ENCODE results near the gene ZNF761. TPM values are rescaled to one million over a fixed set of nuclear protein-coding genes. Genes with fewer than 3 reads are reported as not detected.
"Not testable (repeated sequence)": the region's sequence is repeated elsewhere in the genome, so short reads cannot be mapped to it uniquely, and the experiment has no call there.

The ZNF761 gene
- total RNA-seq, 1 donor from 2014 or later: 9.8 TPM

DNA sequence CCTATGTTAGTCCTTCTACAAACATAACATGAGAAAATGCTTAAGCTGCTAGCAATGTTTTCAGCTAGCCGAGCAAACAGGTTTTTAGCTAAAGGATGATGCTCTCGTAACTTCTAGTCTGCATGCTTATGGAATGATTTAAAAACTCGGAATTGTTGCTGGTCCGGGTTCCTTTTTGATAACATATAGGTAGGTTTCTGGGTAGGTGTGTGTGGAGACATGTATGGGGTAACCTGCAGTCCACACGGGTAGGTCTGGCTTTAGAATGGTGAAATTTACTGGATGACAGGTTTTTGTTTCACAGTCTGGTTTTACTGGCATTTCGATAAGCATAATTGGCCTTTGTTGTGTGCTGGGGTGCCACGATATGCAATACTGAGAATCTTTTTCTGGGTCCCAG lies 40.1 kb downstream of the ZNF761 start:
- H3K9me3 Mint-ChIP-seq (ENCODE audit: unreplicated experiment): peaks cover 2% of the 10 kb centered on the region
- H3K27ac Mint-ChIP-seq (ENCODE audit: unreplicated experiment): no peak overlapping the region

DNA sequence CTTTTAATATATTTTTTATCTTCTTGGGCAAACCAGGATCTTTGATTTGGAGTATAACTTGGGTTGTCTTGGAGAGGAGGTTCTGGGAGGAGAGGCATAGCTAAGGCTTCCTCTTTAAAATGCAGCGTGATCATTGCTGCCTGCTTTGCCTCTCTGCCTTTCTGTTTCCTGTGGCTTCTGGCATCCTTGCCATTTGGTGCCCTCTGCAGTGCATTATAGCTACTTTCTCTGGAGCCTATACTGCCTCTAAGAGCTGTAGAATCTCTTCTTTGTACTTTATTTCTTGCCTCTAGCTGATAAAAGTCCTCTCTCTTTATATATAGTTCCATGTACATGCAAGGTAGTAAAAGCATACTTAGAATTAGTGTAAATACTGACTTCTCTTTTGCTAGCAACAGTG lies 43.0 kb downstream of the ZNF761 start:
- not testable (repeated sequence) for H3K4me1 Mint-ChIP-seq (ENCODE audit: low read depth, unreplicated experiment); DNase-seq; H3K27me3 Mint-ChIP-seq (ENCODE audit: unreplicated experiment); H3K27ac Mint-ChIP-seq (ENCODE audit: unreplicated experiment); H3K4me3 Mint-ChIP-seq (ENCODE audit: unreplicated experiment)
- H3K9me3 Mint-ChIP-seq (ENCODE audit: unreplicated experiment): peaks cover 13% of the 10 kb centered on the region
- H3K36me3 Mint-ChIP-seq (ENCODE audit: unreplicated experiment): peaks cover 28% of the 10 kb centered on the region

More for the DNA sequence above, 40.1 kb downstream of the ZNF761 start:
- H3K36me3 Mint-ChIP-seq (ENCODE audit: unreplicated experiment): peaks cover 6% of the 10 kb centered on the region
- peaks cover 4% of the 10 kb centered on the region for H3K4me1 Mint-ChIP-seq (ENCODE audit: low read depth, unreplicated experiment)
- H3K27me3 Mint-ChIP-seq (ENCODE audit: unreplicated experiment): no peaks in the 10 kb centered on the region
- TF ChIP-seq, protein P1, sequence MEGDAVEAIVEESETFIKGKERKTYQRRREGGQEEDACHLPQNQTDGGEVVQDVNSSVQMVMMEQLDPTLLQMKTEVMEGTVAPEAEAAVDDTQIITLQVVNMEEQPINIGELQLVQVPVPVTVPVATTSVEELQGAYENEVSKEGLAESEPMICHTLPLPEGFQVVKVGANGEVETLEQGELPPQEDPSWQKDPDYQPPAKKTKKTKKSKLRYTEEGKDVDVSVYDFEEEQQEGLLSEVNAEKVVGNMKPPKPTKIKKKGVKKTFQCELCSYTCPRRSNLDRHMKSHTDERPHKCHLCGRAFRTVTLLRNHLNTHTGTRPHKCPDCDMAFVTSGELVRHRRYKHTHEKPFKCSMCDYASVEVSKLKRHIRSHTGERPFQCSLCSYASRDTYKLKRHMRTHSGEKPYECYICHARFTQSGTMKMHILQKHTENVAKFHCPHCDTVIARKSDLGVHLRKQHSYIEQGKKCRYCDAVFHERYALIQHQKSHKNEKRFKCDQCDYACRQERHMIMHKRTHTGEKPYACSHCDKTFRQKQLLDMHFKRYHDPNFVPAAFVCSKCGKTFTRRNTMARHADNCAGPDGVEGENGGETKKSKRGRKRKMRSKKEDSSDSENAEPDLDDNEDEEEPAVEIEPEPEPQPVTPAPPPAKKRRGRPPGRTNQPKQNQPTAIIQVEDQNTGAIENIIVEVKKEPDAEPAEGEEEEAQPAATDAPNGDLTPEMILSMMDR (IDR thresholded peaks at IDR 0.05; ENCODE audit: partially characterized antibody, unreplicated experiment): no peak
- no peak for DNase-seq
- H3K4me3 Mint-ChIP-seq (ENCODE audit: unreplicated experiment): no peak overlapping the region

DNA sequence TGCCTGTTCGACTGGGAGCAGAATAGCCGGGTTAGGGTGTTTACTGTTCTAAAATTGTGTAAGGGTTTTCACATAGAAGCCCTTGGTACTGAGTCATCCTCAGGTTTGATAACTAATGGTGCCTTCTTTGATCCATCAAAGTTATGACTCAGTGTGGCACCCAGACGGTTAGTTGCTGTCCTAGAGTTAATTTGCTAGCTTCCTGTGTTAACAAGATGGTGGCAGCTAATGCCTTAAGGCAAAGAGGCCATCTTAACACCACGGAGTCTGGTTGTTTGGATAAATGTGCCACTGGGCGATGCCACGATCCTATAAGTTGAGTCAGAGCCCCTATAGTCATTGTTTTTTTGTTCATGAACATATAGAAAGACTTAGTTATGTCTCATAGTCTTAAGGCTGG lies 43.7 kb downstream of the ZNF761 start:
- H3K4me1 Mint-ChIP-seq (ENCODE audit: low read depth, unreplicated experiment); DNase-seq; H3K4me3 Mint-ChIP-seq (ENCODE audit: unreplicated experiment); H3K27me3 Mint-ChIP-seq (ENCODE audit: unreplicated experiment); H3K27ac Mint-ChIP-seq (ENCODE audit: unreplicated experiment): not testable (repeated sequence)
- H3K9me3 Mint-ChIP-seq (ENCODE audit: unreplicated experiment): peaks cover 18% of the 10 kb centered on the region
- H3K36me3 Mint-ChIP-seq (ENCODE audit: unreplicated experiment): peaks cover 35% of the 10 kb centered on the region

DNA sequence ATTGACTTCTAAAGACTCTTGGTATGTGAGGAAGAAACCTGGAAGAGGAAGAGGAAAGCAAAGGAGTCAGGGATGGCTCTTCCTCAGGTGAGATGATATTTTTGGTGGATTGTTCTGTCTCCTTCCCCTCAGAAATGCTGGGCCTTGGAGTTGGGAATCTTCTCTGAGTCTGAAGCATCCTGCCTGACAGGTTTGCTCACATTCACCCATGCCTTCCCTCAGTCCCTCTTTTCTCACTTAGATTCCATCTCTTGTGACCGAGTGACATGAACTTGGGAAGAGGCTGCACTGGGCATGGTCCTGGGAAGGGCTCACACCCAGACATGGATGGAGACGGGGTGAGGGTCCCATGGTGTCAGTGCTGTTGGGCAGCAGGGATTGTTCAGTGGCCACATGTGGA lies 52.0 kb downstream of the ZNF761 start:
- not testable (repeated sequence) for H3K27ac Mint-ChIP-seq (ENCODE audit: unreplicated experiment); H3K4me1 Mint-ChIP-seq (ENCODE audit: low read depth, unreplicated experiment); H3K27me3 Mint-ChIP-seq (ENCODE audit: unreplicated experiment); H3K4me3 Mint-ChIP-seq (ENCODE audit: unreplicated experiment); DNase-seq
- H3K36me3 Mint-ChIP-seq (ENCODE audit: unreplicated experiment): peaks cover 61% of the 10 kb centered on the region
- peaks cover 25% of the 10 kb centered on the region for H3K9me3 Mint-ChIP-seq (ENCODE audit: unreplicated experiment)

DNA sequence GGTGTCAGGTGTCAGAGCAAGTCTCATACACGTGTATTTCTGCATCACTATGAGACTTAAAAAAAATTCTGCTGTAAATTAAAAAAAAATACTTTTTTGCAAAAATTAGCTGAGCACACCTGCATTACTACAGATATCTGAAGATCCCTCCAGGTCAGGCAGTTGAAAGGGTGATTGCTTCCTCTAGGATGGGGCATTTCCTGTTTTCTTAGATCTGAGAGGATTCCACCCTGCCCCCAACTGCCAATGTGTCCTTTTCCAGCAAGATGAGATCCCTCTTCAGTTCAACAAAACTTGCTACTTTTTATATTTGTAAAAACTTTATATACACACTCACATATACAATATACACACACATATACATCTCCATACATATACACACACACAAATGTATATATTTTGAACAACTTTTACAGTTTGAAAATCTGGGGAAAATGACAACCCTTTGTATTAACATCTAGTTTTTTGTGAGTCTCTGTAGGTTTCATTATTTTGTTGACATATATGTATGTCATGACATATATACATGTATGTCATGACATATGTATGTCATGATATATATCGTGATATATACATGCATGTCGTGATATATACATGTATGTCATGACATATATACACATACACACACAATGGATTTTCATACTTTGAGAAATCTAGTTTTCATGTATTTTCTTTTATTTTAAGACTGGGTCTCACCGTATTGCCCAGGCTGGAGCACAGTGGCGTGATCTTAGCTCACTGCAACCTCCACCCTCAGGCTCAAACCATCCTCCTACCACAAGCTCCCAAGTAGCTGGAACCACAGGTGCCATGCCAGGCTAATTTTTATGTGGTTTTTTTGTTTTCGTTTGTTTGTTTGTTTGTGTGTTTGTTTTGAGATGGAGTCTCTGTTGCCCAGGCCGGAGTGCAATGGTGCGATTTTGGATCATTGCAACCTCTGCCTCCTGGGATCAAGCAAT lies 53.5 kb downstream of the ZNF761 start:
- Mint-ChIP-seq H3K27ac (ENCODE audit: unreplicated experiment) (no peak overlapping the region), H3K4me1 (ENCODE audit: low read depth, unreplicated experiment) (no peaks in the 10 kb centered on the region), H3K9me3 (ENCODE audit: unreplicated experiment) (peaks cover 20% of the 10 kb centered on the region), H3K27me3 (ENCODE audit: unreplicated experiment) (peaks cover 3% of the 10 kb centered on the region), H3K4me3 (ENCODE audit: unreplicated experiment) (no peak overlapping the region), H3K36me3 (ENCODE audit: unreplicated experiment) (peaks cover 50% of the 10 kb centered on the region)
- no peak for DNase-seq
- TF ChIP-seq, protein P1 (IDR thresholded peaks at IDR 0.05; ENCODE audit: partially characterized antibody, unreplicated experiment): no peak

DNA sequence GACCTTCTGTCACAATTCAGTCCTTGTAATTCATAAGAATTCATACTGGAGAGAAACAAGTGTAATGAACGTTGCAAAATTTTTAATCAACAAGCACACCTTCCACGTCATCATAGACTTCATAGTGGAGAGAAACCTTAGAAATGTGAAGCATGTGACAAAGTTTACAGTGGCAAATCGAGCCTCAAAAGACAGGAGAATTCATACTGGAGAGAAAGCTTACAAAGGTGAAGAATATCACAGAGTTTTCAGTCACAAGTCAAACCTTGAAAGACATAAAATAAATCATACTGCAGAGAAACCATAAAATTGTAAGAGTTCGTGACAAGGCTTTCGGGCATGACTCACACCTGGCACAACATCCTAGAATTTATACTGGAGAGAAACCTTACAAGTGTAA lies 60.4 kb downstream of the ZNF761 start:
- peaks cover 16% of the 10 kb centered on the region for H3K9me3 Mint-ChIP-seq (ENCODE audit: unreplicated experiment)
- H3K27me3 Mint-ChIP-seq (ENCODE audit: unreplicated experiment): no peaks in the 10 kb centered on the region
- TF ChIP-seq, protein P1 (IDR thresholded peaks at IDR 0.05; ENCODE audit: partially characterized antibody, unreplicated experiment): no peak
- H3K27ac Mint-ChIP-seq (ENCODE audit: unreplicated experiment): no peak overlapping the region
- H3K4me3 Mint-ChIP-seq (ENCODE audit: unreplicated experiment): no peak overlapping the region
- no peak for DNase-seq
- H3K4me1 Mint-ChIP-seq (ENCODE audit: low read depth, unreplicated experiment): peaks cover 4% of the 10 kb centered on the region
- H3K36me3 Mint-ChIP-seq (ENCODE audit: unreplicated experiment): peaks cover 54% of the 10 kb centered on the region

DNA sequence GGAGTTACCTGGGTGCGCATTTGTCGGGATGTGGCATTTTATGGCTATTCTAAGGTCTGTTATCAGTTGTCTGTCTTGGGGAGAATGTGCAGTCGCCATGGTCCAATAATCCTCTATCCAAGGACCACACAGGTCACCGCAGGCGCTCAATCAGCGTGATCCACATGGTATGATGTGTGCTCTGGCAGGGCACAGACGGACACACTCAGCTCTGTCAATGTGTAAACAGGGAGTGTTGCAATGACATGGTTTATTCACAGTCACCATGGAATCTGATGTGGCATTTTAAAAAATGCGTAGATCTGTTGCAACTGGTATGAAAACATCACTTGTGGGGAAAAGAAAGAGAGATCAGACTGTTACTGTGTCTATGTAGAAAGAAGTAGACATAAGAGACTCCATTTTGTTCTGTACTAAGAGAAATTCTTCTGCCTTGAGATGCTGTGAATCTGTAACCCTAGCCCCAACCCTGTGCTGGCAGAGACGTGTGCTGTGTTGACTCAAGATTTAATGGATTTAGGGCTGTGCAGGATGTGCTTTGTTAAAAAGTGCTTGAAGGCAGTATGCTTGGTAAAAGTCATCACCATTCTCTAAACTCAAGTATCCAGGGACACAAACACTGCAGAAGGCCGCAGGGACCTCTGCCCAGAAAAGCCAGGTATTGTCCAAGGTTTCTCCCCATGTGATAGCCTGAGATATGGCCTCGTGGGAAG lies 65.7 kb downstream of the ZNF761 start:
- DNase-seq; H3K9me3 Mint-ChIP-seq (ENCODE audit: unreplicated experiment); H3K27me3 Mint-ChIP-seq (ENCODE audit: unreplicated experiment): not testable (repeated sequence)
- Mint-ChIP-seq H3K4me3 (ENCODE audit: unreplicated experiment) (peak overlapping the region; percentile 48), H3K4me1 (ENCODE audit: low read depth, unreplicated experiment) (peaks cover 21% of the 10 kb centered on the region), H3K36me3 (ENCODE audit: unreplicated experiment) (peaks cover 22% of the 10 kb centered on the region), H3K27ac (ENCODE audit: unreplicated experiment) (peak overlapping the region; percentile 94)

DNA sequence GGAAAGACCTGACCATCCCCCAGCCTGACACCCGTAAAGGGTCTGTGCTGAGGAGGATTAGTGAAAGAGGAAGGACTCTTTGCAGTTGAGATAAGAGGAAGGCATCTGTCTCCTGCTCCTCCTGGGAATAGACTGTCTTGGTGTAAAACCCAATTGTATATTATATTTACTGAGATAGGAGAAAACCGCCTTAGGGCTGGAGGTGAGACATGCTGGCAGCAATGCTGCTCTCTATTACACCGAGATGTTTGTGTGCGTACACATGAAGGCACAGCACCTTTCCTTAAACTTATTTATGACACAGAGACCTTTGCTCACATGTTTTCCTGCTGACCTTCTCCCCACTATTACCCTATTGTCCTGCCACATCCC lies 66.2 kb downstream of the ZNF761 start:
- not testable (repeated sequence) for H3K27me3 Mint-ChIP-seq (ENCODE audit: unreplicated experiment); H3K9me3 Mint-ChIP-seq (ENCODE audit: unreplicated experiment); DNase-seq
- Mint-ChIP-seq H3K27ac (ENCODE audit: unreplicated experiment) (peak overlapping the region; percentile 94), H3K36me3 (ENCODE audit: unreplicated experiment) (peaks cover 17% of the 10 kb centered on the region), H3K4me3 (ENCODE audit: unreplicated experiment) (peak overlapping the region; percentile 27), H3K4me1 (ENCODE audit: low read depth, unreplicated experiment) (peaks cover 21% of the 10 kb centered on the region)

DNA sequence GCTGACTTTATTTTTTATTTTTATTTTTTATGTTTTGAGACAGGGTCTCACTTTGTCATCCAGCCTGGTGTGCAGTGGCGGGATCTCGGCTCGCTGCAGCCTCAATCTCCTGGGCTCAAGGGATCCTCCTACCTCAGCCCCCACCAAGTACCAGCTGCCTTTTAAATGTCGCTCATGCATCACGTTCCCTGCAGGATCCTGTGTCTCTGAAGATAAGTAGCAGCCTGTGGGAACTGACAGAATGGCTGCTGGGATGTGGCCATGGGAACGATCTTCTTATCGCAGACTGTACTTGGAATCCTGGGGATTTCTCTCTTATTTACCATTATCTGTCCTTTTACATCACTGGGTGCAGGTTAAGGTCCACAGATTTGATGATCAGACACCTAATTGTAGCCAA lies 71.4 kb downstream of the ZNF761 start:
- Mint-ChIP-seq H3K4me3 (ENCODE audit: unreplicated experiment) (peak overlapping the region; percentile 46), H3K27ac (ENCODE audit: unreplicated experiment) (peak overlapping the region; percentile 87), H3K4me1 (ENCODE audit: low read depth, unreplicated experiment) (peaks cover 14% of the 10 kb centered on the region)
- not testable (repeated sequence) for H3K9me3 Mint-ChIP-seq (ENCODE audit: unreplicated experiment); DNase-seq; H3K27me3 Mint-ChIP-seq (ENCODE audit: unreplicated experiment); H3K36me3 Mint-ChIP-seq (ENCODE audit: unreplicated experiment)

Data from glutamatergic neuron (in vitro differentiated cells).